Prostate gland (tissue), 1 donor: Measurements from ENCODE around the gene FGA.

Source experiments
- POLR2A ChIP-seq: fragments of 450-650 bp; IDR thresholded peaks from one replicate; pipeline ENCODE4 v1.6.1; 2016; ENCODE audit warnings: antibody characterized with exemption, mild to moderate bottlenecking
- POLR2AphosphoS5 ChIP-seq: sonication (generic); formaldehyde crosslinking; IDR thresholded peaks from one replicate; pipeline ENCODE4 v1.6.1; 2017; ENCODE audit warnings: antibody characterized with exemption

- TF ChIP-seq POLR2AphosphoS5 (no peak), POLR2A (no peak)
Observed at GRCh38 chr4:154584259-154584658, 6.3 kb downstream of the FGA start.
